Left ventricle myocardium superior (tissue), 1 donor: Measurements from ENCODE around the gene CDK14. TPM values are rescaled to one million over a fixed set of nuclear protein-coding genes. Genes with fewer than 3 reads are reported as not detected.

ENCODE experiments used
- ATAC-seq: fragments of 200-7000 bp; cut with Tn5 transposase; one replicate; pipeline ENCODE4 v1.9.1; 2020; ENCODE audit warnings: mild to moderate bottlenecking, moderate library complexity
- DNase-seq: peaks from one replicate; pipeline ENCODE4 v3.0.0-alpha.2; 2020
- intact Hi-C: fragments of 100-400 bp; cut with micrococcal nuclease; formaldehyde crosslinking; loops from one replicate; pipeline ENCODE4 v1.11.0; 2022
- total RNA-seq: library from RNA; stranded (reverse); fragmentation: NEBNext Ultra II Directional; extraction: Animal tissue kit (Norgen Biotek cat#: 25700); gene quantifications from one replicate; pipeline ENCODE4 v1.2.1, GENCODE V29; 2021
- donor health status: DM: no; HTN: yes; CAD: no; lungs with severe emphysema.

CDK14 gene
- total RNA-seq, 1 donor from 2014 or later, result 23.9 TPM

GRCh38 chr7:91041141-91041540 is 445.0 kb downstream of the CDK14 start:
- intact Hi-C loops, result no loop called here
- ATAC-seq (no peak), DNase-seq (no peak)

- intact Hi-C loops, result no loop called here
- ATAC-seq, result no peak
- DNase-seq, result no peak
Measured at GRCh38 chr7:91041901-91042484, 445.9 kb downstream of the CDK14 start.

- intact Hi-C loops, result no loop called here
- ATAC-seq, result no peak
- DNase-seq, result no peak
Measured at GRCh38 chr7:91043186-91043585, 447.1 kb downstream of the CDK14 start.

- DNase-seq (no peak), ATAC-seq (no peak)
- intact Hi-C loops, result no loop called here
Measured at GRCh38 chr7:91043924-91044645, 448.0 kb downstream of the CDK14 start.

GRCh38 chr7:91045606-91046005 is 449.5 kb downstream of the CDK14 start:
- ATAC-seq (peak; percentile 60), DNase-seq (no peak)
- intact Hi-C loops, result no loop called here

GRCh38 chr7:91046322-91047089 is 450.4 kb downstream of the CDK14 start:
- DNase-seq (no peak), ATAC-seq (no peak)
- intact Hi-C loops, result no loop called here

- no peak for DNase-seq
- ATAC-seq, result no peak
- intact Hi-C loops, result no loop called here
Measured at GRCh38 chr7:91047636-91048035, 451.5 kb downstream of the CDK14 start.

GRCh38 chr7:91050677-91051076 is 454.6 kb downstream of the CDK14 start:
- ATAC-seq (no peak), DNase-seq (no peak)
- intact Hi-C loops, result no loop called here

- no peak for ATAC-seq
Measured at GRCh38 chr7:91051966-91052365, 455.8 kb downstream of the CDK14 start.

GRCh38 chr7:91054374-91054773 is 458.3 kb downstream of the CDK14 start:
- ATAC-seq, result no peak
- intact Hi-C loops, result no loop called here
- no peak for DNase-seq

More at GRCh38 chr7:91051966-91052365, 455.8 kb downstream of the CDK14 start:
- no peak for DNase-seq
- intact Hi-C loops, result no loop called here

- ATAC-seq, result no peak
Measured at GRCh38 chr7:91055219-91055618, 459.1 kb downstream of the CDK14 start.

GRCh38 chr7:91062713-91063112 is 466.6 kb downstream of the CDK14 start:
- intact Hi-C loops, result no loop called here
- ATAC-seq (no peak), DNase-seq (no peak)

More at GRCh38 chr7:91055219-91055618, 459.1 kb downstream of the CDK14 start:
- intact Hi-C loops, result no loop called here
- DNase-seq, result no peak

GRCh38 chr7:91064052-91064451 is 467.9 kb downstream of the CDK14 start:
- ATAC-seq, result no peak
- intact Hi-C loops, result no loop called here
- DNase-seq, result no peak

GRCh38 chr7:91064938-91065337 is 468.8 kb downstream of the CDK14 start:
- intact Hi-C loops, result no loop called here
- ATAC-seq, result no peak
- no peak for DNase-seq

GRCh38 chr7:91066627-91067026 is 470.5 kb downstream of the CDK14 start:
- ATAC-seq, result no peak
- intact Hi-C loops, result no loop called here
- no peak for DNase-seq

GRCh38 chr7:91067242-91067641 is 471.1 kb downstream of the CDK14 start:
- DNase-seq (no peak), ATAC-seq (no peak)
- intact Hi-C loops, result no loop called here

GRCh38 chr7:91068136-91068795 is 472.1 kb downstream of the CDK14 start:
- intact Hi-C loops, result no loop called here
- no peak for DNase-seq
- ATAC-seq, result no peak

GRCh38 chr7:91069146-91069545 is 473.0 kb downstream of the CDK14 start:
- DNase-seq (no peak), ATAC-seq (no peak)

GRCh38 chr7:91079487-91079886 is 483.4 kb downstream of the CDK14 start:
- no peak for ATAC-seq
- intact Hi-C loops, result no loop called here
- no peak for DNase-seq

More at GRCh38 chr7:91069146-91069545, 473.0 kb downstream of the CDK14 start:
- intact Hi-C loops, result no loop called here

- intact Hi-C loops, result loop anchor here (5.0 to 10.0 kb wide), 3 partner anchors 187 to 704 kb away; no protein-coding TSS in a partner anchor
- ATAC-seq, result no peak
- no peak for DNase-seq
Measured at GRCh38 chr7:91080351-91080750, 484.2 kb downstream of the CDK14 start.
